Right renal cortex interstitium (tissue), 3 donors: Measurements from ENCODE around the gene MAOB. TPM values are rescaled to one million over a fixed set of nuclear protein-coding genes. Genes with fewer than 3 reads are reported as not detected.

Experiments used
- DNase-seq, 3 donors: peaks; one replicate each; pipeline ENCODE4 v3.0.0-alpha.2; 2013; ENCODE audit warnings: low read depth in 3 of 3, low spot score in 2 of 3
- polyA plus RNA-seq, 3 donors: library from polyadenylated mRNA; unstranded; fragments of 120-200 nt; gene quantifications; one replicate each; pipeline ENCODE4 v1.2.1, GENCODE V29; 2013; ENCODE audit not compliant: insufficient read length in 3 of 3

Gene MAOB
- polyA plus RNA-seq, 3 donors: 48.7 to 57.5 (median 54.4) TPM

- no peak for DNase-seq
Observed at GRCh38 chrX:43861750-43862149, 20.5 kb downstream of the MAOB start.

DNA sequence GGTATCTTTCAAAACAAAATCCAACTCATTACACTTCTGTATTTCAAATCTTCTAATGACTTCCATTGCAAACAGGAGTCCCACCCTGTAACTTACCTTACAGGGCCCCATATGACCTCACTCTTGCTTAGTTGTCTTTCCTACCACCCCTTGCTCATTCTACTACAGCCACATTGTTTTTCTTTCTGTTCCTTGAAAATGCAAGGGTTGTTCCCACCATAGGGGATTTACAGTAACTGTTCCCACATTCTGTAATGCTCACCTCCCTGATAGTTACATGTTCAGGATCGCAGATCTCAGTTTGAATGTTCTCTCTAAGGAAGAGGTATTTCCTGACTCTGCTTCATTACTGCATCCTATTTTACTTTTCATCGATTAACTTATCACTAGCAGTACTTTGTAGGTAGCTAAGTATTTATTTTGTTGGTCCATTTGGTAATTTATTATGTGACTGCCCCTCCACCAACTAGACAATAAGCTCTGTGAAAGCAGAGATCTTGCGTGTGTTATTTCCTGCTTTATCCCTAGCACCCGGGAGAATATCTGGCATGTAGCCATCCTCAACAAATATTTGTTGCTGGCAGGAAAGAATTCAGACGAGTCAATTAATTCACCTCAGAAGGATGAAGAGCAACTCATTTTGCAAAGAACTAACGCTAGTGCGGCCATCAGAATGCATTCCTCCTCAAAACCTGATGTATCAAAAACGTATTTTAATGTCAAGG, 21.4 kb downstream of the MAOB start:
- DNase-seq: no peak

DNA sequence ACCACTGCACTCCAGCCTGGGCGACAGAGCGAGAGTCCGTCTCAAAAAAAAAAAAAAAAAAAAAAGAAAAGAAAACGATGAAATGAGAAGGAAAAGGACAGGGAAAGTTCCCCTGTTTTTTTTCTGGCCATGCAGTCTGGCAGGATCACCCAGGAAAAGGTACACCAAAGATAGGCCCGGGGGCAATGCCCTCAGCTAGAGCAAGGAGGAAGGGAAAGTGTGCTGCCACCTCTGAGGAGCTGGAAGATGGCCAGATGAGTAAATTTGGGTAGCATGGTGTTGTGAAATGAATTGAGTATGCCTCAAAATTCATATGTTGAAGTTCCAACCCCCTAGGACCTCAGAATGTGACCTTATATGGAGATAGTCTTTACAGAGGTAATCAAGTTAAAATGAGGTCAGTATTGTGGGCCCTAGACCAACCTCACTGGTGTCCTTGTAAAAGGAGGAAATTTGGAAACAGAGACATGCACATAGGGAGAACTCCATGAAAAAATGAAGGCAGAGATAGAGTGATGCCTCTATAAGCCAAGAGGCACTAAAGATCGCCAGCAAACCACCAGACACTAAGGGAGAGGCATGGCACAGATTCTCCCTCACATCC, 28.9 kb downstream of the MAOB start:
- no peak for DNase-seq

- no peak for DNase-seq
Observed at GRCh38 chrX:43850629-43851028, 31.6 kb downstream of the MAOB start.

DNA sequence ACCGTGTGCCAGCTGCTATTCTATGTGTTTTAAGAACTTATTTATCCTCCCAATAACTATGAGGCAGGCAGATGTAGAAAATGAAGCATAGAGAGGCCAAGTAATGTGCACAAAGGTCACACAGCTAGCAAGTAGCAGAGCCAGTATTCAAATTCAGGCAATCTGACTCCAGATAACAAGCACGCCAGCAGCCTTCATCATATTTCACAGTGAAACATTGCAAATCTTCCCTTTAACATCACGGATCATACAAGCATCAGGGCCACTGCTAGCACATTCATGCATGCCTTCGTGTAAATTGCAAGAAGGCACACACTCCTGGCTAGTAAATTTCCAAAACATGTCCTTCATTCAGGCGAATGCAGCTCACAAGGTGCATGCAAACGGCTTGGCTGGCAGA, 33.1 kb downstream of the MAOB start:
- no peak for DNase-seq

DNA sequence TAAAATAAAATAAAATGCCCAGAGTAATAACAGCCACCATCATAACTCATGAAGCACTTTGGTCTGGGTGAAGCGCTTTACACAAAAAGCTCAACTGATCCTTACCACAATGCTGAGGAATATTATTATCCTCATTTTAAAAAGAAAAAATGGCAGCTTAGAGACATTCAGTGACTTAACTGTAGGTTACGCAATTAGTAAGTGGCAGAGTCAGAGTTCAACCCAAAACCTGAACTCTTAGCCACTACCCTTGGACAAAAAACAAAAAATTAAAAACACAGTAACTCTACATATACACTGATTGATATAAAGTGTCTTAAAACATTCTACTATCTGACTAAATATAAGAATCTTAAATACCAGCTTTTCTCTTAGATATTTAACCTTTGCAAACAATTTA, 34.9 kb downstream of the MAOB start:
- no peak for DNase-seq

GRCh38 chrX:43846558-43846957, 35.7 kb downstream of the MAOB start:
- DNase-seq: no peak

DNA sequence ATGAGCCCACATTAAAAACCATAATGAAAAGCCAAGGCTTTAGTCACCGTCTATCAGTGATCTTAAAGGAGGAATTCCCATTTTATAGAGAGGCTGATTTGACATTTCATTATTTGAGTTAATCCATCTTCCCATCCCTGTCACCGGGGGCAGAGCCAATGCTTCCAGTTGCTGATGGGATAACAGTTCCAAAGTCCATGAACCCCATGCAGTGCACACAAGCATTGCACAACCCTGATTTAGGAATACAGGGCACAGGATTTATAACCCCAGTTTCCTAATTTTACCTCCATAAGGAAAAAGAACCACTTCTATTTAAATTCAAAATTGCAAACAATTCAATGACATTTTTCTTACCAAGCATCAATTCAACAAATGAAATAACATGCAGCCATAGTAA, 36.5 kb downstream of the MAOB start:
- no peak for DNase-seq

GRCh38 chrX:43840265-43840664, 42.0 kb downstream of the MAOB start:
- no peak for DNase-seq

- no peak for DNase-seq
Observed at GRCh38 chrX:43836435-43837184, 45.6 kb downstream of the MAOB start.

DNA sequence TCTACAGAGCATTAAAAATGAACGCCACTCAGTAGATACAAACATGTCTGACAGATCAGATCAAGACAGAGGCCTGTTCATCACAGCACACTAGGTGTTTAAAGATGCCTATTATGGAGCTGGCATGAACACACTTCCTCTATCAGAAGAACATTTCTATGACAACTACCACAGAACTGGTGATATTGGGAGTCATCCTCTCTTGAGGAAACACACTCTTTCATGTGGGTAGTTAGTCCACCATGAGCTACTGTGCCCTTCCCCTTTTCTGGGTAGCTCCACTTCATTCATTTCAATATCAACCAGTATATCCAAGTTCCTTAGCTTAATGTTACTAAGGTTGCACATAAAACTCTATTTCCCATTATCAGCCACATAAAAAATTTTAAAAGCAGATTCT, 46.7 kb downstream of the MAOB start:
- no peak for DNase-seq

DNA sequence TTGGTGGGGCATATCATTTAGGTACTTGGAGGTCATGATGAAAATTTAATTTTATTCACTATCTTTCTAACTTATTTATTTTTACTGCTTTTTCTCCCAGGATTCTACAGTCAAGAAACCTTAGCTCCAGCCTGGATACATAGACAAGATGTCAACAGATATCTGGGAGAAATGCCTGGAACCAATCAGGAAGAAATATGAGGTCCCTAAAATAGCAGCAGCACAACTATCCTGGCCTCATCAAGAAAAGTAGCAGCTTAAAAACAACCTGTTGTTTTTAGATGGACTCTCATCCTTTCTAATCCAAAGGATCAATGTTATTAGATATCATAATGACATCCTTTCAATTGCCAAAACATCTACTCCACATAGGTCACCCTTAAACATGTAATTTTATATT, 54.5 kb downstream of the MAOB start:
- no peak for DNase-seq

DNA sequence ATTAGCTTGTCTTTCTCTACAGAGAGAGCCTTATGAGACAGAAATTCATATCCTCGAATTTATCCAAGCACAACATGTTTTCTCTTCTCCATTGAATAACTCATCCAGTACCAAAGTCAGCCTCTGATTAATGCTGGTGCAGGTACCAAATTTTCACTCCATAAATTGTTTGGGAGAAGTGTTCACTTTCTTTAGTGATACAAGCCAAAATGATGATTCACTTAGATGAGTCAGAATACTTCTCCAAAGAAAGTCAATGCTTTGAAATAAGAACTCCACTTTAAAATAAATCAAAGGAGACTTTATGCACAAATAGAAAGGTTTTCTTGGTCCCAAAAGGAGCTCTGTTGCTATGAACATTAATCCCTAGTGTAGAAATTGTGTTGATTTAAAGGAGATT, 60.2 kb downstream of the MAOB start:
- no peak for DNase-seq

GRCh38 chrX:43817444-43817843, 64.8 kb downstream of the MAOB start:
- no peak for DNase-seq

- no peak for DNase-seq
Observed at GRCh38 chrX:43815209-43815608, 67.0 kb downstream of the MAOB start.

DNA sequence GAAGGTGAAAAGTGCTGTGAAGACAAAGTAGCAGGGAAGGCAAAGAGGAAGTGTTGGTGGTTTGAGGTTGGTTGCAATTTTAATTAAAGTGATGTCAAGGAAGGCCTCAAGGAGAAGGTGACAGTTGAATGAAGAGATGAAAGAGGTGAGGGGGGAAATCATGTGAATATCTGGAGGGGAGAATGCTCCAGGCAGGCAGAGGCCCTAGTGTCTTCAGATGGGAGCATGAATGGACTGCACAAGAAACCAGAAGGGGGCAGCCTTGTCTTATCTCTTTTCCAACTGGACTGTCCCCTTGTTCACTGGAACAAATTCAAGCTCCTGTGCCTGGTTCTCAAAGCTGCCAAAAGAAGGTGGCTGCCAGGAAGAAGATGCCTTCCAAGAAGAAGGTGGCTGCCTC, 68.4 kb downstream of the MAOB start:
- DNase-seq: no peak

GRCh38 chrX:43813319-43813718, 68.9 kb downstream of the MAOB start:
- no peak for DNase-seq

GRCh38 chrX:43809463-43809862, 72.8 kb downstream of the MAOB start:
- no peak for DNase-seq

- DNase-seq: no peak
Observed at GRCh38 chrX:43808231-43808630, 74.0 kb downstream of the MAOB start.

DNA sequence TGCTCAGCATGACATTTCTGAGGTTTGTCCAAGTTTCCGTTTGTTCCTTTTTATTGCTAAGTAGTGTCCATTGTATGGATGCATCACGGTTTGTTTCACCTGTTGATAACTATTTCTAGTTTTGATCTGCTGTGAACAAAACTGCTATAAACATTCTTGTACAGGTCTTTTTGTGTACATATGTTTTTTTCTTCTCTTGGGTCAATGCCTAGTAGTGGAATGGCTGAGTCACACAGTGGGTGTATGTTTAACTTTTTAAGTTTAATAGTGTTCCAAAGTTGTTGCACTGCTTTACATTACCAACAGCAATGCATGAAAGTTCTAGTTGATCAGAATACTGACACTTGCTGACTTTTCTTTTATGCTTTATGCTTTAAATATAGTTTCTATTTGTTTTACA, 76.7 kb downstream of the MAOB start:
- DNase-seq: no peak

- no peak for DNase-seq
Observed at GRCh38 chrX:43804021-43804420, 78.2 kb downstream of the MAOB start.
